ENCODE data around the gene ANXA2.
"Not testable (repeated sequence)": the region's sequence is repeated elsewhere in the genome, so short reads cannot be mapped to it uniquely, and the experiment has no call there.

ANXA2 gene

DNA sequence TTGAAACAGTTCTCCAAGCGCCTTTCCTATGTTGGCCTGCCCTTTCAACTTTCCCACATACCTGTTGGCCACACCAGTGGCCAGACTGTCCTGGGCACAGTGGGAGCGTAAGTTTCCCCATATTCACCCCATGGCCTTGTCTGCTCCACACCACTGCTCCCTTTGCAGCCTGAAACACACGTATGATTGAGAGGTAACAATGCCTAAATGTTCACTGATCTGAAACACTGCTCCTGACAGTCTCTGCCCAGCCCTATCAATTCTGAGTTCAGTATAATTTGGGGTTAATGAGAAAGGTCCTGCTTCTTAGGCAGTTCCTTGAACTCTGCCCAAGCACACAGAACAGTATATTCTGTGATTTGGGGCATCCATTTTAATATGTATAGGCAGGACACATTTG lies 52.2 kb downstream of the ANXA2 start:
- H3K4me3 Mint-ChIP-seq: no peak overlapping the region
- H3K36me3 Mint-ChIP-seq (ENCODE audit: low read depth): peaks cover 40% of the 10 kb centered on the region
- DNase-seq (ENCODE audit: low spot score): no peak
- H3K27ac Mint-ChIP-seq: no peak overlapping the region
- H3K4me1 Mint-ChIP-seq (ENCODE audit: low read depth): peaks cover 6% of the 10 kb centered on the region
- no peaks in the 10 kb centered on the region for H3K9me3 Mint-ChIP-seq
- H3K27me3 Mint-ChIP-seq (ENCODE audit: low read depth): peaks cover 3% of the 10 kb centered on the region

DNA sequence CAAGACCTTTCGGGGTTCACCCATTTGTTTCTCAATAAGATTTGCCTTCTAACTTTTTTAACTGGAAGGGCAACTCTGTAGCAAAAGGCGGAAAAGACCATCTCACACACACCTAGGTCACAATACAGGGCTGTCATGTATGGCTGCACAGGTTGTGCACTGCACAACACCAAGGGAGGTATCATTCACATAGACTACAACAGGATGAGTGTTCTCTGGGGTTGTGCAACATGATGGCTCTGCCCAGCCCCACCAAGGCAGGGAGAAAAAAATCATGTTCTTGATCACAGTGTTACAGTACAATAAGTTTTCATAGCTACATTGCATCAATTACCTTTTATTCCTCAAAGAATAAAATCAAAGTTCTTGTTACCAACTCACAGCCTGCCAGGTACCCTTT lies 52.8 kb downstream of the ANXA2 start:
- Mint-ChIP-seq H3K4me3 (no peak overlapping the region), H3K36me3 (ENCODE audit: low read depth) (peaks cover 35% of the 10 kb centered on the region), H3K27me3 (ENCODE audit: low read depth) (peaks cover 3% of the 10 kb centered on the region), H3K4me1 (ENCODE audit: low read depth) (peaks cover 4% of the 10 kb centered on the region), H3K9me3 (no peaks in the 10 kb centered on the region), H3K27ac (no peak overlapping the region)
- no peak for DNase-seq (ENCODE audit: low spot score)

DNA sequence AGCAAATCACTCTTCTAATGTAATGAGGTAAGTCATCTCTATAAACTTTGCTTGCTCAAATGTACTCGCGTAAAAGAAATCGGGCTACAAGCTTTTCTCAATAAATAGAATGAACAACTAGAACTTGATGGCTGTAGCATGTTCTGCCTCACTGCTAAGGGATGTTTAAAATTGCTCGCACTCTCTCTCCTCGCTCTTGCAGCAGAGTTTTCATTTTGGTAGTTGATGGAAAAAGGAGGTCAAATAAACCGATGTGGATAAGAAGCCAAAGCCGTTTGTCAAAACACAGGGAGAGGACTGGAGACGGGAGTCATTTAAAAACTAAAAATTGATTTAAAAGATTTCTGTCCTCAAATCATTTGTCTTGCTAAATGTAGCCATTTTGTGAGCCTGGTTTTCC lies 53.3 kb downstream of the ANXA2 start:
- Mint-ChIP-seq H3K4me1 (ENCODE audit: low read depth) (peaks cover 4% of the 10 kb centered on the region), H3K9me3 (no peaks in the 10 kb centered on the region), H3K36me3 (ENCODE audit: low read depth) (peaks cover 33% of the 10 kb centered on the region), H3K27me3 (ENCODE audit: low read depth) (peaks cover 3% of the 10 kb centered on the region), H3K27ac (no peak overlapping the region), H3K4me3 (no peak overlapping the region)
- no peak for DNase-seq (ENCODE audit: low spot score)

DNA sequence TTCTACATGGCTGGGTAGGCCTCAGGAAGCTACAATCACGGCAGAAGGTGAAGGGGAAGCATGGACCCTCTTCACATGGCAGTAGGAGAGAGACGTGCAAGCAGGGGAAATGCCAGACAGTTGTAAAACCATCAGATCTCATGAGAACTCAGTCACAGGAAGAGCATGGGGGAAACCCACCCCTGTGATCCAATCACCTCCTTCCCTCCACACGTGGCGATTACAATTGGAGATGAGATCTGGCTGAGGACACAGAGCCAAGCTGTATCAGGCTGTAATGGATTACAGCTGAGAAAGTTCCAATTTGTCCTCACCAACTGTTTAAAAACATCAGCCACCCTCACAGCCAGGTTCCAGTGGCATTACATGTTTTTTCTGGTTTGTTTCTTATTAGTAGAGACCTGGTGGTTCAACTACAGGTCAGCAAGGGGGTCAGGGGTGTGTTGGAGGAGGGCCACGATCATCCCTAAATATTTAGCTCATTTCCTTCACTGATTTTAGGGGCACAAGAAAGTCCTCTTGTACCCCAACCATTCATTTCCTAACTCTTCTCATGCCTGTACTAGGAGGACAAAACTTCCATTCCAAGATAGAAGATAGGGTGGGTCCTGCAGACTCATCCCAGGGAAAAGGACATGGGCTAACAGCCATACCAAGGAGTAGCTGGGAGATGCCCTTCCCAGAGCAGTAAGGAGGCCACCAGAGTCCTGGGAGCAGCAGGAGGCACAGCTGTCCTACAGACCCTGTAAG lies 54.4 kb downstream of the ANXA2 start:
- no peak overlapping the region for H3K4me3 Mint-ChIP-seq
- peaks cover 26% of the 10 kb centered on the region for H3K36me3 Mint-ChIP-seq (ENCODE audit: low read depth)
- peaks cover 8% of the 10 kb centered on the region for H3K27me3 Mint-ChIP-seq (ENCODE audit: low read depth)
- H3K4me1 Mint-ChIP-seq (ENCODE audit: low read depth): peaks cover 6% of the 10 kb centered on the region
- no peak overlapping the region for H3K27ac Mint-ChIP-seq
- DNase-seq (ENCODE audit: low spot score): no peak
- no peaks in the 10 kb centered on the region for H3K9me3 Mint-ChIP-seq

DNA sequence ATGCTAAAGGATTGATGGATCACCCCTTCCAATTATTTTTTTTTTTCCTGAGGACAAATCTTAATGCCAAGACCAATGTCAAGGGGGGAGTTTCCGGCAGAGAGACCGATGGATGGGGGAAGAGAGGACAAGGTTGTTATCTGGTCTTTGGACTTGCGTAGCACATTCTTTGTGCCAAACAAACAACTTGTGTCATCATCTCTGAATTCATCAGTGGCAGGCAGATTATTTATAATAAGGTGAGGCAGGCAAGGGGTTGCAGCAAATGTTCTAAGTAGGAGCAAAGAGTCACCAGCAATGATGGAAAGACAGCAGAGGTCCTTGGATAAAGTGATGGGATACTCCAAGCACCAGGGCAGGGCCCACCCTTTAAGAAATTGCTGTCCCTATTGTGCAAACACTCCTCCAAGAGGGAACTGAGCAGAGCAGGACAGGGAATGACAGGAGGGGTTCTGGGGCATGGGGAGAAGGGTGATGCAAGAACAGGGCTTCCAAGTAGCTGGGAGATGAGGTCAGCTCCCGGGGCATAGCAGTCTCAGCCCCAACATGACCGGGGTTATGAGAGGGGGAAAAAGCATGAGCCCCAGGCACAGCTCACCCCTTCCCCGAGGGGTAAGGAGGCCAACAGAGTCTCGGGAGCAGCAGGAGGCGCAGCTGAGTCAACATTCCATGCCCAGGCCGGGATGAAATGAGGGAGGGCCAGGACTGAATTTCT lies 57.4 kb downstream of the ANXA2 start:
- peaks cover 6% of the 10 kb centered on the region for H3K4me1 Mint-ChIP-seq (ENCODE audit: low read depth)
- no peak for DNase-seq (ENCODE audit: low spot score)

DNA sequence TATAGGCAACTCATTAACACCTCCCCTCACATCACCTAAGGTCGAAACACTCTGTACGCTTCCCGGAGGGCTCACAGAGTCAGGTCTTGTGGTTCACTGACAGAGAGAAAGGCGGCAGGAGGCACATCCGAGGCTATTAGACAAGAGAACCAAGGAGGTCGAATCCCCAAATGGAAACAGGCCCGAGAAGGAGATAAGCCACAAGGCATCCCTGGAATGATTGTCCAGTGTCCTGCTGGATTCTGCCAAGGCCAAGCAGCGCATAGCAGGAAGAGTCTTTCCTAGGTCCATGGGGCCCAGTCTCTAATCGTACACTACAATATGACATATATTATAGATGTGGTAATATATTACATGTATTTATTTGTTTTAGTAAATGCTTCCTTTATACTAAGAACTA lies 58.5 kb downstream of the ANXA2 start:
- no peak overlapping the region for H3K4me3 Mint-ChIP-seq
- DNase-seq (ENCODE audit: low spot score): no peak

More for the DNA sequence above, 57.4 kb downstream of the ANXA2 start:
- H3K27me3 Mint-ChIP-seq (ENCODE audit: low read depth): peaks cover 19% of the 10 kb centered on the region
- H3K4me3 Mint-ChIP-seq: no peak overlapping the region
- no peak overlapping the region for H3K27ac Mint-ChIP-seq
- H3K9me3 Mint-ChIP-seq: no peaks in the 10 kb centered on the region
- H3K36me3 Mint-ChIP-seq (ENCODE audit: low read depth): peaks cover 2% of the 10 kb centered on the region

DNA sequence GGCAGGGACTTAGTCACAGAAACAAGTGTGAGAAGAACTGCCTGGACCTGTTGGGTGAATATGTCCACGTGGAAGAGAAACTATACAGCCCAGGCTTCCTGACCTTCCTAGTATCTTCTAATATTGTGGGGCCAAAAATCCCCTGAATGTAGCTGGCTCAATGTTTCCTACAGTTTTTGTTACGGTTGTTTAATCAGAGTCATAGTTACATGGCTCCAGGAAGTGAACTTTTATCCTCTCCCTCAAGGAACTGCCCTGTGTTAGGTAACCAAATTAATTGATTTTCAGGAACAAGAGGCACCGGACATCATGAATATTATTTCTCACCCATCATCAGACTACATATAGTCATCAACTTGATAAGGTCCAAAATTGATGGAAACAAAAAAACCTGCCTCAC lies 59.0 kb downstream of the ANXA2 start:
- Mint-ChIP-seq H3K36me3 (ENCODE audit: low read depth) (no peaks in the 10 kb centered on the region), H3K27me3 (ENCODE audit: low read depth) (peaks cover 32% of the 10 kb centered on the region), H3K9me3 (no peaks in the 10 kb centered on the region), H3K27ac (no peak overlapping the region), H3K4me3 (no peak overlapping the region), H3K4me1 (ENCODE audit: low read depth) (peaks cover 7% of the 10 kb centered on the region)
- DNase-seq (ENCODE audit: low spot score): no peak

More for the DNA sequence above, 58.5 kb downstream of the ANXA2 start:
- Mint-ChIP-seq H3K27me3 (ENCODE audit: low read depth) (peaks cover 28% of the 10 kb centered on the region), H3K36me3 (ENCODE audit: low read depth) (no peaks in the 10 kb centered on the region), H3K9me3 (no peaks in the 10 kb centered on the region), H3K4me1 (ENCODE audit: low read depth) (peaks cover 7% of the 10 kb centered on the region), H3K27ac (no peak overlapping the region)

DNA sequence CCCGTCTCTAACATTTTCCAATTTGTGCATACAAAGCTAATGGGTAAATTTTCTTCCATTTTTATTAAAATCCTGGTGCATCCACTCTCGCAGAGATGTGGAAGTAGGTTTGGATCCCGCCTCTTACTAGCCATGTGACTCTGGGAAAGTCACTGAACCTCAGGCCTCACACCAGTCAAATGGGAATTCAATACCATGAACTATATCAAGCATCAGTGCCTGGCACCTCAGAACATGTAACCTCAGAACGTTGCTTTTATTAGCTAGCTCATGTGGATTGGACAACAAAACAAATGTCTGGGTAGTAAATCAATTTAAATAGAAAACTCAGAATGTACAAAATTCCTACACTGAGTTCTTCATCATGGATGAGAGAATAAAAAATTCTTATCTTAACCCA lies 60.7 kb downstream of the ANXA2 start:
- peaks cover 50% of the 10 kb centered on the region for H3K27me3 Mint-ChIP-seq (ENCODE audit: low read depth)
- DNase-seq (ENCODE audit: low spot score): no peak
- H3K9me3 Mint-ChIP-seq: no peaks in the 10 kb centered on the region
- H3K4me3 Mint-ChIP-seq: no peak overlapping the region
- H3K27ac Mint-ChIP-seq: no peak overlapping the region
- no peaks in the 10 kb centered on the region for H3K36me3 Mint-ChIP-seq (ENCODE audit: low read depth)
- H3K4me1 Mint-ChIP-seq (ENCODE audit: low read depth): peaks cover 3% of the 10 kb centered on the region

DNA sequence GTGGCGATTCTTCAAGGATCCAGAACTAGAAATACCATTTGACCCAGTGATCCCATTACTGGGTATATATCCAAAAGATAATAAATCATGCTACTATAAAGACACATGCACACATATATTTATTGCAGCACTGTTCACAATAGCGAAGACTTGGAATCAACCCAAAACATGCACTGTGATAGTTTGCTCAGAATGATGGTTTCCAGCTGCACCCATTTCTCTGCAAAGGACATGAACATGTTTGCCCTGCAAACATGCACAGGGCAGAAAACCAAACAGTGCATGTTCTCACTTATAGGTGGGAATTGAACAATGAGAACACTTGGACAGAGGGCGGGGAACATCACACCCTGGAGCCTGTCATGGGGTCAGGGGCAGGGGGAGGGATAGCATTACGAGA lies 62.5 kb downstream of the ANXA2 start:
- H3K4me3 Mint-ChIP-seq; H3K9me3 Mint-ChIP-seq; H3K27ac Mint-ChIP-seq; H3K4me1 Mint-ChIP-seq (ENCODE audit: low read depth); DNase-seq (ENCODE audit: low spot score); H3K36me3 Mint-ChIP-seq (ENCODE audit: low read depth): not testable (repeated sequence)
- H3K27me3 Mint-ChIP-seq (ENCODE audit: low read depth): peaks cover 61% of the 10 kb centered on the region

DNA sequence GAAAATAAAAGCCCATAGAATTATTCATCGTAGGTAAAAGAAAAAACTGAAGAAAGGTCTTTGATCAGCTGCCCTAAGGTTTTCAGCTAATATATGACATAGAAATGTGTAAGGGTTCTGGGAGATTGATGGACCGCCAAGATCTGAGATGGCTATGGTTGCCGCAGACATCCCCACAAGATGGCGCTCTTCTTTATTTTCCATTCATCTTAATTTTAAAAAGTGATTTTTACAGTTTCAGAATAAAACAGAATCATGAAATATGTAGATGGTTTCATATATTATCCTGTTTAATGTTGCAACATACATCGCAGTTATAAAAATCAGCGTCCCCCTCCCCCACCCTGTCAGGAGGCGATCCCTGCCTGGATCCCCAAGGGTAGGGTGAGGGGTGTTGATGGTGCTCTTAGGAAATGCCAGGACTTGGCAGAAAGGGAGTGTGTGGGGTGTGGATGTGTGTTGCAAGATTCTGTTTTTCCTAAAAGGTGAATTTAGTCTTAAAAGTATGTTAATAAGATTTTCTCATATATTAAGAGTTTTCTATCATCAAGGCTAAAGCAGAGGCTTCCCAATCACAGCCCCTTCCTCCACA lies 68.8 kb downstream of the ANXA2 start:
- H3K27me3 Mint-ChIP-seq (ENCODE audit: low read depth): peaks cover 81% of the 10 kb centered on the region
- H3K4me3 Mint-ChIP-seq: no peak overlapping the region
- peaks cover 7% of the 10 kb centered on the region for H3K4me1 Mint-ChIP-seq (ENCODE audit: low read depth)
- H3K36me3 Mint-ChIP-seq (ENCODE audit: low read depth): no peaks in the 10 kb centered on the region
- no peak overlapping the region for H3K27ac Mint-ChIP-seq
- no peak for DNase-seq (ENCODE audit: low spot score)
- H3K9me3 Mint-ChIP-seq: no peaks in the 10 kb centered on the region

DNA sequence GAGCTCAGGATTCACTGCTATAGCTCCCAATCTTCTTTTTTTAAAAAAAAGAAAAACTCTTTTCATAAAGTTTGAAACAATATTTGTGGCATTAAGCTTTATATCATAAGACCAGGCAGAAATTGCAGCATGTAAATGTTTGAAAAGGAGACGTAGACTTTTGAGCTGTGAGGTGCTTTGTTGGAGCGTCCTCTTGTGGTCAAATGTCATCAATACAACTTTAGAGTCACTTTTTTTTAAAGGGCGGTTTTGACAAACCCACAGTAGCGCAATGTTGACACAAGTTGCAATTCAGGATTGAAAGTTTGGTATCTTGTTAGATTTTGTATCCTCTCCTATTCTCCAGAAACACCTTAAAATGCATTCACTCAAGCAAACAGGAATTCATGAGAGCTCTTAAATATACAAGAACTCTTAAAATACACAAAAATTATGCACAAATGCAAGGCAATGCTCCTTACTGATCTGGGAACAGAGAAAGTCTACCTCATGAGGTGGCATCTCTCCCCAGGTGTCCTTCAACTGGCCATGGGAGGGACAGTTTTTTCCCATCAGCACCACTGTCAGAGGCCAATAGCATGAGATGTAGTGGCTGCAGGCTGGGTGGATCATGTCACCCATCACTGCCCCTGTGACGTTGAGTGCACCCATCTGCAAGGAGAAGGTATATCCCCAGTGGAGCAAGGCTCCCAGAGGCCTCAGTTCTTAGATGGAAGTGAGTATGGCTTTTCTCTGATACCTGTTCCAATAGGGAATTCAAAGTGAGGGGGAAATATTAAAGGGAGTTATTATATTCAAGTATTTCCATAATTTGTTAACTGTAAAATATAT lies 70.7 kb downstream of the ANXA2 start:
- peaks cover 69% of the 10 kb centered on the region for H3K27me3 Mint-ChIP-seq (ENCODE audit: low read depth)

DNA sequence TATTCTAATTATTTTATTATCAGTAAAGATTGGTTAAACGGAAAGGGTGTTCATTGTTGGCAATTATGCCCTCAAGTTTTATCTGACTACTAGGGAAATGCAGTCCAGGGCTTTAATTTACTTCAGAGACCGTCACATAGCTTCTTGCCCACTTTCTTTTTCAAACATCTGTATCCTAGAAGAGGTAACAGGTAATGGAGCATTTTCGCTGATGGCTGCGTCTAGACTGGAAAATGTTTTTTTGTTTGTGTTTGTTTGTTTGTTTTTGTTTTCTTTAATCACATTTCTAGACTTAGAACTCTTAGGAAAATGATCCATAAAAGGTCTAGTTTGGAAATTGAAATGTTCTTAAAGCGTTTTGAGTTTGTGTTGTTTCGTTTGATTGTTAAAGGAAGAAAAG lies 71.4 kb downstream of the ANXA2 start:
- Mint-ChIP-seq H3K4me3 (no peak overlapping the region), H3K36me3 (ENCODE audit: low read depth) (no peaks in the 10 kb centered on the region), H3K9me3 (no peaks in the 10 kb centered on the region), H3K27ac (no peak overlapping the region), H3K27me3 (ENCODE audit: low read depth) (peaks cover 64% of the 10 kb centered on the region), H3K4me1 (ENCODE audit: low read depth) (peaks cover 7% of the 10 kb centered on the region)
- DNase-seq (ENCODE audit: low spot score): no peak

More for the DNA sequence above, 70.7 kb downstream of the ANXA2 start:
- Mint-ChIP-seq H3K4me3 (no peak overlapping the region), H3K9me3 (no peaks in the 10 kb centered on the region), H3K4me1 (ENCODE audit: low read depth) (peaks cover 7% of the 10 kb centered on the region), H3K36me3 (ENCODE audit: low read depth) (no peaks in the 10 kb centered on the region), H3K27ac (no peak overlapping the region)
- DNase-seq (ENCODE audit: low spot score): peak; percentile 14

DNA sequence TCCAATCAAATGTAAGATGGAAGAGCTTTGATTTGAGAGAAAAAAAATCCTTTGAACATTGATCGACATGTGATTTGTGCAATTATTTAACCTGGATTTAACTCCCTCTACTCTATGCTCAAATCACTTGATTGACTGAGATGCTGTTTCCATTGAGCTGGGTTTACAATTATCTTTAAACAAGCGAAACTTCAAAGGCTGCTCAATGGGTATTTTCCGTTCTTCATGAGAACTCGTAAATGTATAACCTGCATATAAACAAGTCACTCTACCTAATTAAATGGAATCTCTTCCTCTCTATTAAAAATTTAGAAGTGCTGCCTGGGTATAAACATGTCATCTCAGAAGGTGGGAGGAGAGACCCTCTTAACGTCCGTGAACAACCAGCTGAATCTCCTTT lies 71.9 kb downstream of the ANXA2 start:
- Mint-ChIP-seq H3K9me3 (no peaks in the 10 kb centered on the region), H3K36me3 (ENCODE audit: low read depth) (no peaks in the 10 kb centered on the region), H3K4me1 (ENCODE audit: low read depth) (peaks cover 7% of the 10 kb centered on the region), H3K27me3 (ENCODE audit: low read depth) (peaks cover 60% of the 10 kb centered on the region), H3K27ac (no peak overlapping the region), H3K4me3 (no peak overlapping the region)
- DNase-seq (ENCODE audit: low spot score): no peak
